Thoracic aorta (tissue), 2 donors: Measurements from ENCODE around the gene FAM156A. TPM values are rescaled to one million over a fixed set of nuclear protein-coding genes. Genes with fewer than 3 reads are reported as not detected.
A peak's percentile ranks its signal among the peaks of the same experiment; 100 is the strongest.
"Not testable (repeated sequence)": the region's sequence is repeated elsewhere in the genome, so short reads cannot be mapped to it uniquely, and the experiment has no call there.

Experiments used
- ATAC-seq: fragments of 150-250 bp; one replicate; pipeline ENCODE4 v1.8.0; 2017; ENCODE audit warnings: low read depth; ENCODE audit not compliant: insufficient number of reproducible peaks, low FRiP score
- DNase-seq: peaks from one replicate; pipeline ENCODE4 v3.0.0-alpha.2; 2020; ENCODE audit warnings: low spot score
- H3K27ac ChIP-seq, 2 donors: fragments of 200-600 bp; sonication (generic); 1 replicate in 1 of 2; 2 replicates in 1 of 2; pipeline ENCODE4 v1.5.1; 2016; ENCODE audit warnings: mild to moderate bottlenecking in 2 of 2, moderate library complexity in 2 of 2
- H3K27me3 ChIP-seq: fragments of 200-600 bp; sonication (generic); replicated peaks from 2 replicates; pipeline ENCODE4 v1.6.0; 2016; ENCODE audit warnings: mild to moderate bottlenecking; ENCODE audit not compliant: insufficient read depth
- H3K36me3 ChIP-seq: fragments of 200-600 bp; sonication (generic); one replicate; pipeline ENCODE4 v1.5.1; 2016
- H3K4me1 ChIP-seq, 2 donors: fragments of 200-600 bp; sonication (generic); 1 replicate in 1 of 2; 2 replicates in 1 of 2; pipeline versions ENCODE4 v1.5.1 to v1.6.0; 2016; ENCODE audit warnings: low read depth in 2 of 2, mild to moderate bottlenecking in 1 of 2; ENCODE audit not compliant: control insufficient read depth in 1 of 2
- H3K4me3 ChIP-seq: fragments of 200-600 bp; sonication (generic); 2 replicates; pipeline ENCODE4 v1.5.1; 2016; ENCODE audit warnings: mild to moderate bottlenecking
- H3K9me3 ChIP-seq: fragments of 200-600 bp; sonication (generic); 2 replicates; pipeline ENCODE4 v1.5.1; 2016
- total RNA-seq, 2 donors: library from RNA; depleted of rRNA; stranded (reverse); fragments of >200 nt; gene quantifications; one replicate each; pipeline versions ENCODE4 v1.1.0 to v1.2.3, GENCODE V29; 2016
- TF ChIP-seq, protein P1 (sequence below): fragments of 200-600 bp; sonication (generic); IDR thresholded peaks from one replicate; pipeline ENCODE4 v1.5.1; 2019; ENCODE audit warnings: antibody characterized with exemption

FAM156A gene
- total RNA-seq, 2 donors from 2014 or later: 44.3 to 55.7 TPM

- Histone ChIP-seq H3K4me1 (peaks cover 9 to 20% of the 10 kb centered on the region in 2 donors), H3K27ac (peak overlapping the region; percentile 22 to 44)
- H3K27me3 ChIP-seq, H3K36me3 ChIP-seq, H3K4me3 ChIP-seq, H3K9me3 ChIP-seq, DNase-seq, ATAC-seq: not testable (repeated sequence)
- TF ChIP-seq, protein P1, sequence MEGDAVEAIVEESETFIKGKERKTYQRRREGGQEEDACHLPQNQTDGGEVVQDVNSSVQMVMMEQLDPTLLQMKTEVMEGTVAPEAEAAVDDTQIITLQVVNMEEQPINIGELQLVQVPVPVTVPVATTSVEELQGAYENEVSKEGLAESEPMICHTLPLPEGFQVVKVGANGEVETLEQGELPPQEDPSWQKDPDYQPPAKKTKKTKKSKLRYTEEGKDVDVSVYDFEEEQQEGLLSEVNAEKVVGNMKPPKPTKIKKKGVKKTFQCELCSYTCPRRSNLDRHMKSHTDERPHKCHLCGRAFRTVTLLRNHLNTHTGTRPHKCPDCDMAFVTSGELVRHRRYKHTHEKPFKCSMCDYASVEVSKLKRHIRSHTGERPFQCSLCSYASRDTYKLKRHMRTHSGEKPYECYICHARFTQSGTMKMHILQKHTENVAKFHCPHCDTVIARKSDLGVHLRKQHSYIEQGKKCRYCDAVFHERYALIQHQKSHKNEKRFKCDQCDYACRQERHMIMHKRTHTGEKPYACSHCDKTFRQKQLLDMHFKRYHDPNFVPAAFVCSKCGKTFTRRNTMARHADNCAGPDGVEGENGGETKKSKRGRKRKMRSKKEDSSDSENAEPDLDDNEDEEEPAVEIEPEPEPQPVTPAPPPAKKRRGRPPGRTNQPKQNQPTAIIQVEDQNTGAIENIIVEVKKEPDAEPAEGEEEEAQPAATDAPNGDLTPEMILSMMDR: peak; percentile 55
These were observed 31.8 kb upstream of the FAM156A start for GRCh38 chrX:52990011-52990631.

- Histone ChIP-seq H3K9me3 (no peaks in the 10 kb centered on the region), H3K27ac (peak overlapping the region; percentile 22 to 44), H3K4me1 (peaks cover 9 to 24% of the 10 kb centered on the region in 2 donors), H3K4me3 (no peak overlapping the region), H3K27me3 (no peaks in the 10 kb centered on the region), H3K36me3 (no peaks in the 10 kb centered on the region)
- TF ChIP-seq, protein P1: no peak
- ATAC-seq (no peak), DNase-seq (no peak)
These were observed 30.9 kb upstream of the FAM156A start for GRCh38 chrX:52988985-52989917.

DNA sequence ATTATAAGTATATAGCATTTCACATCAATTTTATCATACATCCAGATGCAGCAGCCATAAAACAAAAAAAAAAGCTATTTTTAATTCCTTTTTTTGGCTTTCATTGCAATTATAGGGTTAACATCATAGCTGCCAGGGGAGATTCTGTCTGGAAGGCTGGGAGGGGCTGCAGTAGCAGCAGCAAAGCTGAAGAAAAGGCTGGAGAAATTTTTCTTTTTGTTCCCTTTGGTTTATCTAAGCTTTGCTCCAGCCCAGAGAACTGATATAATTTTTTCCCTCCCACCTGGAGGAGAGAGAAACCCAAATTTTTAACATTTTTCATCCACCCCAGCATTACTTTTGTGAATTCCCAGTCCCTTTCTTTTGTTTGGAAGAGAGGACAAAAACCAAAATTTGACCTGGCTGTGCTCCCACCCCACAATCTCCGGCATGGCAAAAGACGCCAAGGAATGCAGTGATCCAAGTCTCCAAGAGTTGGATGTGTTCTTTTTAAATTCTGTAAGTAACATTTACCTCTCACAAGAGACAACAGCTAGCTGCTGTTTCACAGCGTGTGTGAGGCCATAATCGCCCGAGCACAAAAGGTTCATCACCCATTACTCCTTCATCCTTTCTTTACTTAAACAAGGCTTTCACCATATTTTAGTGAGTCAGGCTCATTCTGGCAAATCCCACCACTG is 25.1 kb upstream of the FAM156A start:
- no peaks in the 10 kb centered on the region for H3K9me3 ChIP-seq
- H3K4me1 ChIP-seq: peaks cover 2 to 53% of the 10 kb centered on the region in 2 donors
- H3K4me3 ChIP-seq: peak overlapping the region; percentile 58
- TF ChIP-seq, protein P1: no peak
- H3K27ac ChIP-seq: peak overlapping the region; percentile 75 to 78
- H3K27me3 ChIP-seq: no peaks in the 10 kb centered on the region
- no peaks in the 10 kb centered on the region for H3K36me3 ChIP-seq
- no peak for DNase-seq
- ATAC-seq: no peak

- H3K36me3 ChIP-seq: no peaks in the 10 kb centered on the region
- peak overlapping the region; percentile 65 to 75 for H3K27ac ChIP-seq
- no peaks in the 10 kb centered on the region for H3K27me3 ChIP-seq
- DNase-seq (no peak), ATAC-seq (no peak)
- H3K9me3 ChIP-seq: no peaks in the 10 kb centered on the region
- TF ChIP-seq, protein P1: no peak
- peaks cover 2 to 56% of the 10 kb centered on the region in 2 donors for H3K4me1 ChIP-seq
- H3K4me3 ChIP-seq: no peak overlapping the region
These were observed 21.7 kb upstream of the FAM156A start for GRCh38 chrX:52979993-52980392.

- Histone ChIP-seq H3K27me3 (no peaks in the 10 kb centered on the region), H3K4me1 (peaks cover 2 to 51% of the 10 kb centered on the region in 2 donors), H3K9me3 (no peaks in the 10 kb centered on the region), H3K36me3 (no peaks in the 10 kb centered on the region), H3K27ac (peak overlapping the region; percentile 65 to 75), H3K4me3 (no peak overlapping the region)
- no peak for ATAC-seq
- DNase-seq: no peak
- TF ChIP-seq, protein P1: no peak
These were observed 21.2 kb upstream of the FAM156A start for GRCh38 chrX:52979568-52979967.
